GM21717 (cell line): ENCODE data around the gene LCLAT1.
"Not testable (repeated sequence)": the region's sequence is repeated elsewhere in the genome, so short reads cannot be mapped to it uniquely, and the experiment has no call there.

Experiments used
- ATAC-seq: cut with Tn5 transposase; IDR thresholded peaks from one replicate; pipeline ENCODE4 v1.9.1; 2021; ENCODE audit warnings: mild to moderate bottlenecking, moderate library complexity; ENCODE audit not compliant: unreplicated experiment

The LCLAT1 gene

DNA sequence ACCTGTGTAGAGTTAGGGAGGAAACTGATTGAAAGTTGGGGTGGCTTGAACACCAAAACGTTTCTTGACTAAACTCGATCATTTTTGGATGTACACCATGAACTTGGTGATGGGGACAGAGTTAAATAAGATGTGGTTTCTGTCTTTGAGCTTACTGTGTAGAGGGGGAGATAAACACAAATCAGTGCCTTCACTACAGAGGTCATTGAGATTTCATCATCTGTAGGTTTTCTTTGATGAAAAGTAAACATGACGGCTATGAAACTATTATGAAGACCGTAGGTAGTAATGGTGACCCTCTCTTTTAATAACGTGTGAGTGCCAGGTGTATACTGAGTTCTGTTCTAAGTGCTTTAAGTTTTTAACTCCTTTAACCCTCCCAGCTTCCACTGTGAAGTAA is 6.5 kb downstream of the LCLAT1 start:
- no peak for ATAC-seq

DNA sequence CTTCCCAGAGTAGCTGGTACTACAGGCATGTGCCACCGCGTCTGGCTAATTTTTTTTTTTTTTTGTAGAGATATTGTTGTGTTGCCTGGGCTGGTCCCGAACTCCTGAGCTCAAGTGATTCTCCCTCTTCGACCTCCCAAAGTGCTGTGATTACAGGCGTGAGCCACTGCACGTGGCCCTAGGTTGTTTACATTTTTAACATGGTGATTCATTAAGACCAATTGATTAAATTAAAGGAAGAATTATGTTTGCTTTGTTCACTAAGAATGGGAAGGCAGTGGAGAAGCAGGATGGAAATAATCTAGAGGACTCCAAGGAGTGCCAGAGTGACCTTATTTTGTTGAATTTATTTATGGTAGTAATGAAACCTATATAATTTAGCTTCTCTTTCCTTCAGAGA is 7.5 kb downstream of the LCLAT1 start:
- no peak for ATAC-seq

DNA sequence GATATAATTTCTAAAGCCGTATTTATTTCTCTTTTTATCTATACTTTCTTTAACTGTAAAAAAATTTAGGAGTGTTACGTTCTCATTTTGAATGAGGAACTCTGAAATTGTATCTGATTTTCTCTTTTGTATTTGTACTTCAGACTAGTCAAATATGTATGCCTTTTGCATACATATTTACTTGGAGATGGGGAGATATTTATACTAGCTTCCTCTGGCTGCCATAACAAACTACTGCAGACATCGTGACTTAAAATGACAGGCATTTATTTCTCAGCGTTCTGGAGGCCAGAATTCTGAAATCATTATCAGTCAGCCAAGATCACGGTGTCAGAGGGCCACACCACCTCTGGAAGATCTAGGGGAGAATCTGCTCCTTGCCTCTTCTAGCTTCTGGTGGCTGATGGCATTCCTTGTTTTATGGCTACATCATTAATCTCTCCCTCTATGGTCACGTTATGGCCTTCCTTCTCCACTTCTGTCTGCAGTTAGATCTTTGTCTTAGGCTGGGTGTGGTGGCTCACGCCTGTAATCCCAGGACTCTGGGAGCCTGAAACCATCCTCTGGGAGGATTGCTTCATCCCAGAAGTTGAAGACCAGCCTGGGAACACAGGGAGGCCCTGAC is 8.2 kb downstream of the LCLAT1 start:
- no peak for ATAC-seq

DNA sequence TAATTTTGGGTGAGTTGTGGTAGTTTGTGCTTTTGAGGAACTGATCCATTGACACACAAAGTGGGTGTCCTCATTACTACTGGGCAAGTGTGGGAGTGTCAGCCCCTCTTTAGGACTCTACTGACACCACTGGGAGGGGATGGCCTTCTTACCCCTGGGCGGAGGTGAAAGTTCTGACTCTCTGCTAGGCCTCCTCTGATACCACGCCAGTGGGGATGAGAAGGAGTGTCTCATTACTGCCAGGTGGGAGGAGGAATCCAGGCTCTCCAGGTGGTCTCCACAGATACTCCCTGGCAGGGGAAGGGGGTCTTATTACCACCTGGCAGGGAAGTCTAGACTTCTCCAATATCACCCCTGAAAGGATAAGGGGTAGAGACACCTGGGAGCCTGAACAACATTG is 9.1 kb downstream of the LCLAT1 start:
- no peak for ATAC-seq

DNA sequence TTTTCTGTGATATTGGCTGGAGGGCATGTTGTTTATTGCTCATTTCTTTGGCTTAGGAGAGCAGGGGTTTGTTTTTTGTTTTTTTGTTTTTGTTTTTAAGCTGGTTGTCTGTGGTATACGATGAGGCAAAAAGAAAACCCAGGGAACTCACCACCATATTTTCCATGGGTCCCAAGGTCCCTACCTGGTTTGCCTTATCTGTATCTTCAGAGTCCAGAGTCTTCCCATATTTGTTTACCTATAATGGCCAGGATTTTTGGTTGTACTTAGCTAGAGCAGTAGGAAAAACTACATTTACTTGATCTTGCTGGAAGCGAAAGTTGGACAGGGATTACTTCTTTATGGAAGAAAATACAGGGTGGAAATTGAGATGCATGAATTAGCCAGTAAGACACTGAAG is 9.5 kb downstream of the LCLAT1 start:
- no peak for ATAC-seq

DNA sequence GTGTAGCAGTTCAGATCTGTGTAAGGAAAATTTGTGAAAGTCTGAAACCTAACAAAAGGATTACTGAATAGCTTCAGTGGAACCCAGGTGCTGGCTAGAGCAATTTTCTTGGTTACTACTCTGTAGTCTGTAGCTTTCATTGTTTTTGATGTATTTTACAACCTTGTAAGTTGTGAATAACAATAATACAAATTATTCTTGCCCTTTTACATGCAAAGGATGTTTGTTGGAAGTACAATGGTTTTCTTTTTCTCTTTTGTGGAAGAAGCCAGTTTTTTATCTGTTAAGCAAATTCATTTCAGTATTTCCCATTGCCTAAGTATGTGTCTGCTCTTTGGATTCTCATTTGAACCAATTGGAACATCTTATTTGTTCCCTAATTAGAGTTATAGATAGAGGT is 10.2 kb downstream of the LCLAT1 start:
- ATAC-seq, result no peak

DNA sequence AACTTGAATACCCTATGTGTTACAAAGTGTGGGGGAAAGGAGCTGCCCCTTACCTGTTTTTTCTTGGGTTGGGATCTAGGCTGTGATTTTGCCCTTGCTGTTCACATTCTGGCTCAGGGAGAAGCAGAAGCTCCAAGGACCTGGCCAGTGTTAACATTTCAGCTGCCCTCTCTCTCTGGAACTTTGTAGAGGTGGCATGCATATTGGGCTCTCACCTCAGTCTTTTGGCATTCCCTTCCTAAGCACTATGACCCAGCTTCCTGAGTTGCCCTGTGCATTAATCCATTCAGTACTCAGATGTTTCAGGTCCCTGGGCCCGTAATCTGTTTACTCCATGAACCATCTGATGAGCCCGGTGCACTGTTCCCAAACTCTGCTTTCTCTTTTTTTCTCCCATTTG is 12.1 kb downstream of the LCLAT1 start:
- ATAC-seq, result no peak

DNA sequence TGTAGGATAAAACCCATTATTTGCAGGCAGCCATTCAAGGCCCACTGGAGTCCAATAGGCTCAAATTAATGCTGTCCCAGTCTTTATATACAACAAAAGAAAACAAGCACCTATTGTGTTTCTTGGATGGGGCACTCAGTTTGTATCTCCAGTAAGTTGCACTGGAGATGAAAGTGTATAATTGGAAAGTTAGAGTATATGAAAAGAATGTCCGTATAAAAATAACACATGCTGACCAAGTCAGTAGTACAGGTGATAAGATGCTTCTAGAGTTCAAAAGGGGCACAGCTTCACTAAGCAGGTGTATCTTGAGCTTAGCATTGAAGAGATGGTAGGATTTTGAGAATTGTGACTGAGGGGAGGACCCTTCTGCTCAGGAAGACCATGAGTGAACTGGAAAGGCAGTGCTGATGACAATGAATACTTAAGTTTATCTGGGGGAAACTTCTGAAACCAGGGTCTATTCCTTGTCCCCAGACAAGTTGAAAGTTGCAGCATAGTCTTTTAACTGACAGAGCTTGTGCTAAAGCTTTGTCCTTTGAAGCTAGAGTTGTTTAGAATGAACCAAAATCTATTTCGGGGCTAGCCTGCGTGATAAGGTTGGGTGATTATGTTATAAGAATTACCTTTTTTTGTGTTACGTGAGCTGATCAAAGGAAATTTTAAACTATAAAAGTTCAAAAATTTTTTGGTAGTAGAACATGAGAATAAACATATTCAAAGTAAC is 15.2 kb downstream of the LCLAT1 start:
- no peak for ATAC-seq

DNA sequence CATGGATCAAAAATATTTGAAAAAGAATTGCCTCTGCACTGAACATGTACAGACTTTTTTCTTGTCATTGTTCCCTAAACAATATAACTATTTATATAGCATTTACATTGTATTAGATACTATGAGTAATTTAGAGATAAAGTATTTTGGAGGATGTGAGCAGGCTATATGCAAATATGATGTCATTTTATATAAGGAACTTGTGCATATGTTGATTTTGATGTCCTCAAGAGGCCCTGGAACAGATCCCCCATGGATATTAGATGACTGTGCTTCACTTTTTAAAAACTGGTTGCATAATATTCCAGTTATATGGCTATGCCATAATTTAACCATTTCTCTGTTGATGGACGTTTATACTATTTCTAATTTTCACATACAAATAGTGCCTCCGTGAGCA is 16.5 kb downstream of the LCLAT1 start:
- ATAC-seq, result no peak

DNA sequence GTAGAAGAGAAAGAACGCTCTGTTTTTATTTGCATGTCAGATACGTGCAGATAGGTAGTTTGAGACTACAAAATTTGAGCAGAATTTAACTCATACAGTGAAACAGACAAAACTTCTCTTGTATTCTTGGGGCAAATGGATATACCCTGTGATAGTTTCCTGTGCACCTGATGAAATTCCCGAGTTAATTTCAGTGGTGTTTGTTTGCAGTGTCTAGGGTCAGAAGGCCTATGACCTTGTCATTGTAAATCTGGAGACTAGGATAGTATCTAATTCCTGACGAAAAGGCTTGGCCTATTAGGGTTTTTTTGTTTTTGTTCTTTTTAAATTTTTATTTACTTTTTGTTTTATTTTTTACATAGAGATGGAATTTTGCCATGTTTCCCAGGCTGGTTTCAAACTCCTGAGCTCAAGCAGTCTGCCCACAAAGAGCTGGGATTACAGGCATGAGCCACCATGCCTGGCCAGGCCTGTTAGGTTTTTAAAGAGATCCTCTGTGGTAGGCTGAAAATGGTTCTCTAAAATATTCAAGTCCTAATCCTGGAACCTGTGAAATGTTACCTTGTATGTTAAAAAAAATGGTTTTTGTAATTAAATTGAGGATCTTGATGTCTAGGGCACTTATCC is 17.6 kb downstream of the LCLAT1 start:
- no peak for ATAC-seq

DNA sequence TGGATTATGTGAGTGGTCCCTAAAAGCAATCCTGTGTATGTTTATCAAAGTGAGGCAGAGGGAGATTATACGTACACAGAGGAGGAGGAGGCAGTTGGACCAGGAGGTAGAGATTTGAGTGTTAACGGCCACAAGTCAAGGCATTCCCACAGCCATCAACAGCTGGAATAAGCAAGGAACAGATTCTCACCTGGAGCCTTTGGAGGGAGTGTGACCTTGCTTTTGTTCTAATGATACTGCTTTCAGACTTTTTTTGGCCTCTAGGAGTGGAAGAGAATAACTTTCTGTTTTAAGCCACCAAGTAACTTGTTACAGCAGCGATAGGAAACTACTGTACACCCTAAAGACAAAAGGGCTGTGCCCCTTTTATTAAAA is 18.1 kb downstream of the LCLAT1 start:
- no peak for ATAC-seq

DNA sequence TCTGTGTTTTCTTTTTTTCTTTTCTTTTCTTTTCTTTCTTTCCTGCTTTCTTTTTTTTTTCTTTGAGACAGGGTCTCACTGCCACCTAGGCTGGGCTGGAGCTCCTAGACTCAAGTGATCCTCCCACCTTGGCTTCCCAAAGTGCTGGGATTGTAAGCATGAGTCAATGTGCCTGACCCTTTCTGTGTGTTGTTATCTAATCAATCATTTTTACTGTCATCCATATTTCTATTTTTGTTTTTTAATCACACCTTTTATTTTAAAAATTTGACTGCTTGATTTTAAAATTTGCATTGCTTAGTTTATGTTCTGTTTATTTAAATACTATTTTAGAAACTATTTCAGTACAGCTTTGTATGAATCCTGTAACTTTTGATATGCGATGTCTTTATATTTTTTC is 19.2 kb downstream of the LCLAT1 start:
- no peak for ATAC-seq

DNA sequence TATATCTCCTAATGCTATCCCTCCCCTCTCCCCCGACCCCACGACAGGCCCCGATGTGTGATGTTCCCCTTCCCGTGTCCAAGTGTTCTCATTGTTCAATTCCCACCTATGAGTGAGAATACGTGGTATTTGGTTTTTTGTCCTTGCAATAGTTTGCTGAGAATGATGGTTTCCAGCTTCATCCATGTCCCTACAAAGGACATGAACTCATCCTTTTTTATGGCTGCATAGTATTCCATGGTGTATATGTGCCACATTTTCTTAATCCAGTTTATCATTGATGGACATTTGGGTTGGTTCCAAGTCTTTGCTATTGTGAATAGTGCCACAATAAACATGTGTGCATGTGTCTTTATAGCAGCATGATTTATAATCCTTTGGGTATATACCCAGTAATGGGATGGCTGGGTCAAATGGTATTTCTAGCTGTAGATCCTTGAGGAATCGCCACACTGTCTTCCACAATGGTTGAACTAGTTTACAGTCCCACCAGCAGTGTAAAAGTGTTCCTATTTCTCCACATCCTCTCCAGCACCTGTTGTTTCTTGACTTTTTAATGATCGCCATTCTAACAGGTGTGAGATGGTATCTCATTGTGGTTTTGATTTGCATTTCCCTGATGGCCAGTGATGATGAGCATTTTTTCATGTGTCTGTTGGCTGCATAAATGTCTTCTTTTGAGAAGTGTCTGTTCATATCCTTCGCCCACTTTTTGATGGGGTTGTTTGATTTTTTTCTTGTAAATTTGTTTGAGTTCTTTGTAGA is 20.2 kb downstream of the LCLAT1 start:
- not testable (repeated sequence) for ATAC-seq

DNA sequence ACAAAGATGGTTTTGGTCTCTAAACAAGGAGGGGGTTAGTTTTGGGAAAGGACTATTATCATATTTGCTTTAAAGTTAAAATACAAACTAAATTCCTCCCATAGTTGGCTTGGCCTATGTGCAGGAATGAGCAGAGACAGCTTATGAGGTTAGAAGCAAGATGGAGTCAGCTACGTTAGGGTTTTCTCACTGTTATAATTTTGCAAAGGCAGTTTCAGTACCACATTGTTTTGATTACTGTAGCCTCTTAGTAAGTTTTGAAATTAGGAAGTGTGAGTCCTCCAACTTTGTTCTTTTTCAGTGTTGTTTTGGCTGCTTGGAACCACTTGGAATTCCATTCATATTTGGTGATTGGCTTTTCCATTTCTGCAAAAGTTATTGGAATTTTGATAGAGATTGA is 23.4 kb downstream of the LCLAT1 start:
- ATAC-seq, result no peak

DNA sequence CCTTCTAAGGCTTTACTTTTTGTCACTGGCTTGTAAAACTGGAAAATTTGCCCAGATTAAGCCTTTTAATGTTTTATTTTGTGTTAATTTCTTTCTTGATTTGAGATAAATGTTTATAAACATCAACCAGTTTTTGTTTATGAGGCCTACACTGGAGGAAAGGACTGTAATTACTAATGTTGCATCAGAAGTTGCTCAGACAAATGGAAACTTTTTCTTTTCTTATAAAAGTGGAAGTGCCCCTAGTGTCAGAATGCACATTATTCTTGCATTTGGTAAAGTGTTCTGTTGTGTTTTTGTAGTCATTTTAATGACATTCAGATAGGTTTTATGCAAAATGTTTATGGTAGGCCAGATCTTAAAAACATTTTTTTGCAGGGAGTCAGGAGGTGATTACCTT is 25.3 kb downstream of the LCLAT1 start:
- ATAC-seq, result no peak

DNA sequence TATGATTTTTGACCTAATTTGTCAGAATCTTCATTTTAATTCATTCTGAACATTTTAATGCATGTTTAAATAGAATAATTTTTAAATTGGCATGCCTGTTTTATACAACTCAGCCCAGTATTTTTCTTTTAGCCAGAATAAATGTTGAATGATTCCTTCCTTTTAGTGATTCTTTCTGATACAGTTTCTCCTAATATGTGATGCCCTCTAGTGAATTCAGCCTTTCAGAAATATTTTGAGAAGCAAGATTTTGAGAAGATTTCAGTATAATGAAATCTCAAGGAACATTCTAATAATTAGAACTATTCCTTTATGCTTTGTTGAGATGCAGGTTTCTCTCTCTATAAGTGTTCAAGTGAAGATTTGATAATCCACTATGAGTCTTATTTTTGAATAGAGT is 28.5 kb downstream of the LCLAT1 start:
- ATAC-seq, result no peak

DNA sequence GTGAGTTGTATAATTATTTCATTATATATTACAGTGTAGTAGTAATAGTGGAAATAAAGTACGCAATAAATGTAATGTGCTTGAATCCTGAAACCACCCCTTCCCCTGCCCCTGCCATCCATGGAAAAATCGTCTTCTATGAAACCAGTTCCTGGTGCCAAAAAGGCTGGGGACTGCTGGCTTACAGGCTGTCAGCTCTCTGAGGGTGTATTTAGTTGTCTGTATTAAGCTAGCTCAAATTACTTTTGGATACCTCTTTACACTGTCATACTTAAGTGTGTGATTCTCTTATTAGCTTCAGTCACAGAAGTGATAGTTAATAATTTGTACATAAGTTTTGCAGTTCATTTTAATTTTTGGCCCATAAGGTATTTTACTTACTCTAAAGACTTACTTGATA is 29.6 kb downstream of the LCLAT1 start:
- no peak for ATAC-seq

DNA sequence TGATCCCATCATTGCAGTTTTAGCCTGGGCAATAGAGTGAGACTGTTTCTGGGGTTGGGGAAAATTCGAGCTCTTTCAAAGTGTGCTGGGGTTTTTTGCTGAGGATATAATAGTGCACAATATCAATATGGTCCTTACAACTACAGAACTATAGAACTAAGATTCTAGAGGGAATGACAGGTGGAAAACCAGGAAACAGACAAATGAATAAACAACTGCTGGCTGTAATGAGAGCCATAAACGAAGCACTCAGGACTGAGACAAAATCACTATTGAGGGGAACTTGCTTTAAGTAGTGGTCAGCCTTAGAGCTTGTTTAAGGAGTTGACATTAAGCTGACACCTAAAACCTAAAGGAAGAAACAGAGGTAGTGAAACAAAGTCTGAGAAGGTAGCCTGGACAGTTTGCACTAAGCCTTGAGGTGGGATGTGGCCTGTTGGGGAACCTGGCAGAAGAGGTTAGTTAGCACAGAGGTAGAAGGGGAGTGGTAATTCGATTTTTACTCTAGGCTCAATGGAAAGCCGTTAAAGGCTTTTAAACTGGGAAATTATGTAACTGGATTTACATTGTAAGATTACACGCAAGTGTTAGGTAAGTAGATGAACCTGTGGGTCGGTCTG is 33.8 kb downstream of the LCLAT1 start:
- no peak for ATAC-seq

DNA sequence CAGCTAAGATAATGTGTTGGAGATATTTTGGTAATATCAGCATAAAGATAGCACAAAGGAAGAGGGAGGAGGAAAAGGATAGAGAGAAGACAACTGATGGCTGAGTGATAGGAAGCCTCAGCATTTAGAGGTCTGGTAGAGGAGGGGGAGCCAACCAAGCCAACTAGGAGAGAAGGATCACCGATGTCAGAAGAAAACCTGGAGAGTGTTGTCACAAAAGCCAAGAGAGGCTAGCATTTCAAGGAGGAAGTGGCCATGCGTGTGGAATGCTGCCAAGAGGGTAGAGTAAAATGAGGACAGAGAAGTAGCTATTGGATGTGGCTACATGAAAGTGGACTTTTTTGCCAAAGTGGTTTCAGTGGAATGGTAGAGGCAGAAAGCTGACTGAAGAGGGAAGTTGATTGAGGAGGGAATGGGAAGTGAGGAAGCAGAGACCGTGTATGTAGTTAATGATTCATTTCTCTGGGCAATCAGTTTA is 34.3 kb downstream of the LCLAT1 start:
- ATAC-seq, result no peak

DNA sequence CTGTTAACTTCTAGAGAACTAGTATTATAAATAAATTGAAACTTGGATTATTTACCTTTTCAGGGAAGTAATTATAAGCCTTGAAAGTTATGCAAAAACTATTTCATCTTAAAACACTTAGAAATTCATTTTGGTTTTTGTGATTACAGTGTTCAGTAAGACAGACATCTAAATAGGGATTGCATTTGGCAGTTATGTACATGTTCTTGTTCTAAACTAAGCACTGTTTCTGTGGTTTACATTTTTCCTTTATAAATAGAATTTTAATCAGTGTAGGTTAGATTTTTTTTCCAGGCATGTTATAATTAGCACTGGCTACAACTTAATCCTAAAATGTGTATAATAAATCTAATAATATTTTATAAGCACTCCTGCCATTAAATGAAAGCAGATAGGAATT is 35.0 kb downstream of the LCLAT1 start:
- ATAC-seq, result no peak

DNA sequence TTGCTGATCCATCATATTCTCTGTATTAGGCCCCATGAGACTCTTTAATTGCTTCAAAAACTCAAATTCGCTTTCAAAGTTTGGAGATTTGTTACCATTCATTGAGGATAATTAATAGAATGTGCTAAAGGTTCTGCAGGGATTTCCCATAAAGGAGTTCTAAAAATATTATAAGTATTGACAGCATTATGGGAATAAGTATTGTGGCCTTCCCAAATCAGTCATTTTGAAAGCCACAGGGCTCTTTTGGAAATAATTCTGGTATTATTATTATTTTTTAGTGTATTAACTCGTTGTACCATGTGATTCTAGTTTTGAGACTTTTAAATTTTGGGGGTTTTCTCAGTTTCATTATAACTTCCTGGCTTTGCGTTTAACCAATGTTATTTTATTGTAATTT is 37.1 kb downstream of the LCLAT1 start:
- no peak for ATAC-seq
